Calu3 (cell line): ENCODE results near the gene TMBIM4. TPM values are rescaled to one million over a fixed set of nuclear protein-coding genes. Genes with fewer than 3 reads are reported as not detected.
A peak's percentile ranks its signal among the peaks of the same experiment; 100 is the strongest.

Experiments used
- BruUV-seq: library from RNA; stranded (reverse); fragments of 400-500 nt; replicated peaks from 2 replicates; lab custom pipeline; 2021; lab: Mats Ljungman, UMichigan
- CTCF ChIA-PET: fragments of 300-600 bp; sonication (Branson Sonifier 250); formaldehyde crosslinking; loops from one replicate; lab custom pipeline; 2022; ENCODE audit warnings: antibody characterized with exemption; lab: Charles Lee
- DNase-seq: peaks from one replicate; pipeline ENCODE4 v3.0.0; 2022
- H3K27ac Mint-ChIP-seq: one replicate; pipeline ENCODE4 v1.8.0; 2022; ENCODE audit warnings: mixed read lengths; ENCODE audit not compliant: unreplicated experiment
- H3K27me3 Mint-ChIP-seq: one replicate; pipeline ENCODE4 v1.8.0; 2022; ENCODE audit warnings: mixed read lengths; ENCODE audit not compliant: unreplicated experiment
- H3K36me3 Mint-ChIP-seq: one replicate; pipeline ENCODE4 v1.8.0; 2022; ENCODE audit warnings: mild to moderate bottlenecking, moderate library complexity, mixed read lengths; ENCODE audit not compliant: insufficient read depth, unreplicated experiment
- H3K4me1 Mint-ChIP-seq: one replicate; pipeline ENCODE4 v1.8.0; 2022; ENCODE audit warnings: mild to moderate bottlenecking, low read depth, mixed read lengths; ENCODE audit not compliant: unreplicated experiment
- H3K4me3 Mint-ChIP-seq: one replicate; pipeline ENCODE4 v1.8.0; 2022; ENCODE audit warnings: mild to moderate bottlenecking, low read depth, moderate library complexity, mixed read lengths; ENCODE audit not compliant: unreplicated experiment
- H3K9me3 Mint-ChIP-seq: one replicate; pipeline ENCODE4 v1.8.0; 2022; ENCODE audit warnings: low read depth, mixed read lengths; ENCODE audit not compliant: unreplicated experiment
- CTCF ChIP-seq: fragments of 200-600 bp; IDR thresholded peaks from one replicate; pipeline ENCODE4 v1.8.0; 2022; ENCODE audit warnings: antibody characterized with exemption; ENCODE audit not compliant: unreplicated experiment
- intact Hi-C: fragments of 100-400 bp; cut with micrococcal nuclease; formaldehyde crosslinking; loops from one replicate; pipeline ENCODE4 v1.10.0; 2022; ENCODE audit not compliant: unreplicated experiment
- total RNA-seq: library from RNA; stranded (reverse); gene quantifications from 2 replicates; pipeline ENCODE4 v1.2.3, GENCODE V29; 2022

TMBIM4 gene
- total RNA-seq, 1 experiment from 2014 or later, result 77.1 TPM

DNA sequence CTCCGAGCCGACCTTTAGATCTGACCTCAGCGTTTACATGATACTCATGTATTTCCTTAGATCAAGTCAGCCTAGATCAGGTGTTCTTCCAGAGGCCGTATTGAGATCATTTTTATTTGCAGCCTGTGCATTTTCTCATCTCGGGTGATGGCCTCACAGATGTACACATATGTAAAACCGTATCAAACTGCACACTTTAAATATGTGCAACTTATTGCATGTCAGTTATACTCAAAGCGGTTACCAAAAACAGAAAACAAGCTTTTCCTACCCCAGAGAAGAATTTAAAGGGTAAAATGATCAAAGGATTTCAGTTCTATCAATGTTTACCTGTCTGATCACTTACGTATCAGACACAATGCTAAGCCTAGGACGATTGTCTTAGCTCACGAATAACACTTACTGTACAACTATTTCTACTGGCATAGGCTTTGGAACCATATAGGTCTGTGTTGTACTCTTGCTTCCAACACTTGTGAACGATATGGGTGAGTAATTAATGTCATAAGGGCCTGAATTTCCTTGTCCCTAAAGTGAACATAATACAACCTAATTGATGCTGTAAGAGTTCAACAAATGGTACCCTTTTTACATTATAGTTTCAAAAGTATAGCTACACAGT lies 38.6 kb downstream of the TMBIM4 start:
- H3K27ac Mint-ChIP-seq, result peak overlapping the region; percentile 67
- H3K27me3 Mint-ChIP-seq, result no peaks in the 10 kb centered on the region
- no peak for DNase-seq
- peaks cover 28% of the 10 kb centered on the region for H3K36me3 Mint-ChIP-seq
- BruUV-seq, result TSS peak; percentile 80
- H3K4me1 Mint-ChIP-seq, result peaks cover 22% of the 10 kb centered on the region
- intact Hi-C loops, result no loop called here
- H3K9me3 Mint-ChIP-seq, result no peaks in the 10 kb centered on the region
- H3K4me3 Mint-ChIP-seq, result peak overlapping the region; percentile 86
- CTCF ChIA-PET, result interaction anchor here (1.1 to 1.9 kb wide), 5 partner anchors 11 to 139 kb away, joined by 3 to 13 read pairs (median 5); partner anchors contain the start of gene TMBIM4
- TF ChIP-seq CTCF, result no peak

- TF ChIP-seq CTCF, result no peak
- TSS peak; percentile 80 for BruUV-seq
- peak; percentile 92 for DNase-seq
- peaks cover 34% of the 10 kb centered on the region for H3K36me3 Mint-ChIP-seq
- H3K4me3 Mint-ChIP-seq, result peak within 1 kb of the TSS; percentile 86
- no peaks in the 10 kb centered on the region for H3K9me3 Mint-ChIP-seq
- peaks cover 22% of the 10 kb centered on the region for H3K4me1 Mint-ChIP-seq
- intact Hi-C loops, result no loop called here
- CTCF ChIA-PET, result interaction anchor here (1.1 to 1.9 kb wide), 5 partner anchors 12 to 139 kb away, joined by 3 to 13 read pairs (median 5); partner anchors contain the start of gene TMBIM4
- no peaks in the 10 kb centered on the region for H3K27me3 Mint-ChIP-seq
- H3K27ac Mint-ChIP-seq, result peak within 1 kb of the TSS; percentile 67
Measured at GRCh38 chr12:66130267-66131066, 39.3 kb downstream of the TMBIM4 start, which contains the start of gene LLPH. Gene LLPH, minus strand, starts transcription at chr12:66130750. Its CDS starts 1,644 bp downstream, at chr12:66129106.

DNA sequence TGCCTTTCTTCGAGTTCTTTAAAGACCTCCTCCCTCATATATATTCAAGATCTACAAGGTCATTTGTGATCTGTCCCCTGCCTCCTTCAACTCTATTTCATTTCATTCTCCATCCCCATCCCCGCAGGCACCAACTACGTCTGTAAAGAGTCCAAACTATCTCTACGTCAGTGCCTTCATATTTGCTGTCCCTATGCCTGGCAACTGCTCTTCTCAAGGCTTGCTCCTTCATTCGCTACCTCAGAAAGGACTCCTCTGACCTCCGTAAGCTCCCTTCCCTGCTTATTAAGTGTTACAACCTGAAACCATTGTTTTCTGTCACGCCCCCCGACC lies 39.9 kb downstream of the TMBIM4 start:
- Mint-ChIP-seq H3K4me1 (peaks cover 22% of the 10 kb centered on the region), H3K27me3 (no peaks in the 10 kb centered on the region), H3K27ac (peak overlapping the region; percentile 67), H3K9me3 (no peaks in the 10 kb centered on the region), H3K36me3 (peaks cover 40% of the 10 kb centered on the region), H3K4me3 (peak overlapping the region; percentile 86)
- no peak for TF ChIP-seq CTCF
- intact Hi-C loops, result no loop called here
- BruUV-seq, result no TSS peak
- no peak for DNase-seq
- CTCF ChIA-PET, result interaction anchor here (1.1 kb wide), 1 partner anchor 104 kb away, joined by 3 read pairs; no protein-coding TSS in a partner anchor

DNA sequence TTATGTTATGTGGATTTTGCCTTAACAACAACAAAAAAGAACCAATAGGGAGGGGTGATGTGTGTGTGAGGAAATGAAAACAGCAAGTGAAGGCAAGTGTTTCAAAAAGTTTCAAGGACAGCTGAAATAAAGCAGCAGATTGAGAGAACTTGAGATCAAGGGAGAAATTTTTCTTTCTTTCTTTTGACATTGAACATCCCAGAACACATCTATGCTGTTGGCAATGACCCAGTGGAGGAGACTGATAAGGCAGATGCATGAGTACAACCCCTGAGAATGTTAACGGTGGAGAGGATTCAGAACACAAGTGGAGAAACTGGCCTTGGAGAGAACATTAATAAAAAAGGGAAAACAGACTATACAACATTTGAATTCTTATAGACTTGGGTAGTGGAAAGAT lies 42.1 kb downstream of the TMBIM4 start:
- H3K4me1 Mint-ChIP-seq, result peaks cover 15% of the 10 kb centered on the region
- H3K27ac Mint-ChIP-seq, result no peak overlapping the region
- no peak overlapping the region for H3K4me3 Mint-ChIP-seq
- DNase-seq, result no peak
- H3K36me3 Mint-ChIP-seq, result peaks cover 47% of the 10 kb centered on the region
- no peaks in the 10 kb centered on the region for H3K27me3 Mint-ChIP-seq
- intact Hi-C loops, result no loop called here
- TF ChIP-seq CTCF, result no peak
- no peaks in the 10 kb centered on the region for H3K9me3 Mint-ChIP-seq
- no TSS peak for BruUV-seq
- CTCF ChIA-PET, result no interaction called here
